Endothelial cell of umbilical vein (primary cell): ENCODE data around the gene EHMT1.

Experiments used
- EZH2 ChIP-seq: IDR thresholded peaks from 2 replicates; pipeline ENCODE4 v1.6.1; 2012; ENCODE audit warnings: borderline replicate concordance, low read depth, mild to moderate bottlenecking, moderate library complexity, low read length, inconsistent platforms; ENCODE audit not compliant: severe bottlenecking
- POLR2A ChIP-seq: IDR thresholded peaks from 2 replicates; pipeline ENCODE4 v1.6.1; 2012; ENCODE audit warnings: low read depth, mild to moderate bottlenecking, control low read depth, low read length
- POLR2AphosphoS5 ChIP-seq: IDR thresholded peaks from 2 replicates; pipeline ENCODE4 v1.6.1; 2012; ENCODE audit warnings: low read depth, mild to moderate bottlenecking, control low read depth, low read length, moderate library complexity; ENCODE audit not compliant: insufficient read depth
- TF ChIP-seq, protein P1 (sequence below), 2 donors: IDR thresholded peaks; 1 replicate in 1 of 2; 2 replicates in 1 of 2; pipeline ENCODE4 v1.5.1; 2011; ENCODE audit warnings: low read length in 2 of 2, mild to moderate bottlenecking in 2 of 2, moderate library complexity in 2 of 2, control low read depth in 1 of 2, inconsistent platforms in 1 of 2, low read depth in 1 of 2; ENCODE audit not compliant: insufficient read depth in 1 of 2; ENCODE audit errors: extremely low read depth in 1 of 2

DNA sequence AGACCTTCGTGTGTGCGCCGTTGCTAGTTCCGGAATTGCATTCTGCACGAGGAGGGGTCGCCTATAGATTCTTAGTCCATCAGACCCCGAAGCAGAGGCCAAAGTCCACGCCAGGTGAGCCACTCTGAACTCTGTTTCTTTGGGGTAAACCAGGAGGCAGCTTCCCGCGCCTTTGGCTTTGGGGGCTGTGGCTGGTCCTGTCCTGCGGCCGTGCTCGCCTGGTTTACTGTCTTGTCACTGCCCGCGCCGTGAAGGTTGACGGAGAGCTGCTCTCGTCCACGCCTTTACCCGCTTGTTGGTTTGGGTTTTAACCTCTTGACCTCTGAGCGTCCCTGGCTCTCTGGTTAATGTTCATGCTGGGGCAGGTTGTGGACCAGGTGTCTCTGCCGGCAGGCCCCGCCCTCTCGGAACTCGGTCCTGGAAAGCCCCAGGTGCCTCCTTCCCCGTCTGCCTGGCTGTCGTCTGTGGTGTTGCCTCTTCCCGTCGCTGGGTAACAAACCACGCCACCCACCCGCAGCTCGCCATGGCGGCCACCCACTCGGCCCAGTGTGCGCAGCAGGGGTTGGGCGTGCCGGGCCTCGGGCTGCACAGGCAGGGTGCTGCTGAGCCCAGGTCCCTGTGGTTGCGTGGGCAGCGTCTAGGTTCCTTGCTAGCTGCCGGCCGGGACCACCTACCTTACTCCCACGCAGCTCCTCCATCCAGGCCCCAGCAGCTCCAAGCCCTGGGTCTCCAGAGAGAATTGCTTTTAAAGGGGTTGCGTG is 214.2 kb downstream of the EHMT1 start:
- TF ChIP-seq, protein P1, sequence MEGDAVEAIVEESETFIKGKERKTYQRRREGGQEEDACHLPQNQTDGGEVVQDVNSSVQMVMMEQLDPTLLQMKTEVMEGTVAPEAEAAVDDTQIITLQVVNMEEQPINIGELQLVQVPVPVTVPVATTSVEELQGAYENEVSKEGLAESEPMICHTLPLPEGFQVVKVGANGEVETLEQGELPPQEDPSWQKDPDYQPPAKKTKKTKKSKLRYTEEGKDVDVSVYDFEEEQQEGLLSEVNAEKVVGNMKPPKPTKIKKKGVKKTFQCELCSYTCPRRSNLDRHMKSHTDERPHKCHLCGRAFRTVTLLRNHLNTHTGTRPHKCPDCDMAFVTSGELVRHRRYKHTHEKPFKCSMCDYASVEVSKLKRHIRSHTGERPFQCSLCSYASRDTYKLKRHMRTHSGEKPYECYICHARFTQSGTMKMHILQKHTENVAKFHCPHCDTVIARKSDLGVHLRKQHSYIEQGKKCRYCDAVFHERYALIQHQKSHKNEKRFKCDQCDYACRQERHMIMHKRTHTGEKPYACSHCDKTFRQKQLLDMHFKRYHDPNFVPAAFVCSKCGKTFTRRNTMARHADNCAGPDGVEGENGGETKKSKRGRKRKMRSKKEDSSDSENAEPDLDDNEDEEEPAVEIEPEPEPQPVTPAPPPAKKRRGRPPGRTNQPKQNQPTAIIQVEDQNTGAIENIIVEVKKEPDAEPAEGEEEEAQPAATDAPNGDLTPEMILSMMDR (IDR thresholded peaks at IDR 0.05; ENCODE audit: extremely low read depth in 1 of 2, insufficient read depth in 1 of 2, low read depth in 1 of 2, low read length in 2 of 2), result no peak
- TF ChIP-seq POLR2A (no peak), EZH2 (no peak), POLR2AphosphoS5 (no peak)
